HepG2 (cell line): ENCODE results near the gene NIPAL1. TPM values are rescaled to one million over a fixed set of nuclear protein-coding genes. Genes with fewer than 3 reads are reported as not detected.

Experiments used
- ATAC-seq: fragments of 200-7000 bp; cut with Tn5 transposase; 3 replicates; pipeline ENCODE4 v1.9.1; 2020; ENCODE audit warnings: mild to moderate bottlenecking, moderate library complexity
- BruUV-seq: library from RNA; stranded (reverse); fragments of 400-500 nt; replicated peaks from 2 replicates; lab custom pipeline; 2021; lab: Mats Ljungman, UMichigan
- CTCF ChIA-PET: fragments of 300-600 bp; formaldehyde crosslinking; extraction: SDS; loops from one replicate; lab custom pipeline; 2021; ENCODE audit warnings: low total read pairs, inconsistent platforms, low intra/inter-chr PET ratio; lab: Yijun Ruan, JAX
- POLR2A ChIA-PET: fragments of 350-600 bp; sonication (Branson Sonifier 250); formaldehyde crosslinking; loops from one replicate; lab custom pipeline; 2020; ENCODE audit warnings: antibody characterized with exemption, inconsistent platforms; lab: Yijun Ruan, JAX
- DNase-seq: peaks from one replicate; pipeline ENCODE4 v3.0.0-alpha.2; 2015; ENCODE audit warnings: low spot score
- FAIRE-seq: peaks from 3 replicates; lab custom pipeline; 2011; peaks lifted over from hg19 to GRCh38; lab: Jason Lieb, UNC
- H2AFZ ChIP-seq: one replicate; pipeline ENCODE4 v1.6.1; 2011; ENCODE audit warnings: low read length, inconsistent platforms
- H3K27ac ChIP-seq: fragments of 300-600 bp; 3 replicates; pipeline ENCODE4 v1.8.0; 2011; ENCODE audit warnings: mixed run types, mild to moderate bottlenecking, mixed read lengths, low read length, inconsistent platforms; ENCODE audit not compliant: insufficient read depth; ENCODE audit errors: extremely low read length
- H3K27me3 ChIP-seq, 2 experiments: fragments of 200-600 bp in 1 of 2; 2 replicates in 1 of 2; 3 replicates in 1 of 2; pipeline versions ENCODE4 v1.6.0 to v1.8.0; 2011; ENCODE audit warnings: low read length in 2 of 2, mild to moderate bottlenecking in 2 of 2, moderate library complexity in 2 of 2, inconsistent platforms in 1 of 2; ENCODE audit not compliant: insufficient read depth in 2 of 2, control insufficient read depth in 1 of 2
- H3K36me3 ChIP-seq, 2 experiments: fragments of 200-600 bp in 1 of 2; replicated peaks in 1 of 2; 2 replicates in 1 of 2; 3 replicates in 1 of 2; pipeline versions ENCODE4 v1.5.1 to v1.8.0; 2011; ENCODE audit warnings: low read length in 2 of 2, inconsistent platforms in 1 of 2; ENCODE audit not compliant: insufficient read depth in 2 of 2, control insufficient read depth in 1 of 2
- H3K4me1 ChIP-seq: 2 replicates; pipeline ENCODE4 v1.5.1; 2012; ENCODE audit warnings: low read length, inconsistent platforms; ENCODE audit not compliant: insufficient read depth
- H3K4me2 ChIP-seq: 2 replicates; pipeline ENCODE4 v1.6.0; 2011; ENCODE audit warnings: low read depth, low read length, inconsistent platforms
- H3K4me3 ChIP-seq, 3 experiments: fragments of 200-600 bp in 1 of 3; sonication (generic), shearing (Covaris generic) in 1 of 3; replicated peaks in 1 of 3; 2 replicates each; pipeline ENCODE4 v1.5.1; 2011 to 2016; ENCODE audit warnings: low read length in 3 of 3, inconsistent platforms in 2 of 3, low read depth in 2 of 3, mild to moderate bottlenecking in 2 of 3, control low read depth in 1 of 3, mixed read lengths in 1 of 3; ENCODE audit not compliant: insufficient read depth in 1 of 3
- H3K79me2 ChIP-seq: one replicate; pipeline ENCODE4 v1.6.1; 2011; ENCODE audit warnings: low read length, inconsistent platforms; ENCODE audit not compliant: insufficient read depth
- H3K9ac ChIP-seq: 2 replicates; pipeline ENCODE4 v1.6.0; 2011; ENCODE audit warnings: mild to moderate bottlenecking, low read depth, low read length, inconsistent platforms; ENCODE audit not compliant: insufficient read depth
- H3K9me3 ChIP-seq: 2 replicates; pipeline ENCODE4 v1.5.1; 2012; ENCODE audit warnings: mild to moderate bottlenecking, low read length
- H4K20me1 ChIP-seq: 2 replicates; pipeline ENCODE4 v1.6.0; 2011; ENCODE audit warnings: inconsistent platforms, mild to moderate bottlenecking, low read length, moderate library complexity; ENCODE audit not compliant: insufficient read depth
- ATF7-NPFF ChIP-seq: sonication (generic); formaldehyde crosslinking; IDR thresholded peaks from 2 replicates; pipeline ENCODE4 v1.8.1; 2023; ENCODE audit warnings: mild to moderate bottlenecking, low read depth, missing genetic modification reagents, moderate library complexity
- NFE2 ChIP-seq: sonication (generic); formaldehyde crosslinking; IDR thresholded peaks from 2 replicates; pipeline ENCODE4 v1.4.0; 2020; ENCODE audit warnings: missing genetic modification reagents
- NR1H2 ChIP-seq: sonication (generic); formaldehyde crosslinking; IDR thresholded peaks from 2 replicates; pipeline ENCODE4 v1.8.1; 2022; ENCODE audit warnings: low read depth, missing genetic modification reagents, borderline replicate concordance
- ONECUT2 ChIP-seq: sonication (generic); formaldehyde crosslinking; IDR thresholded peaks from 2 replicates; pipeline ENCODE4 v1.4.0; 2020; ENCODE audit warnings: missing genetic modification reagents
- RXRB ChIP-seq: IDR thresholded peaks from 2 replicates; pipeline ENCODE4 v1.6.1; 2016; ENCODE audit warnings: borderline replicate concordance, missing genetic modification reagents, missing compliant biosample characterization
- SIN3A ChIP-seq: IDR thresholded peaks from 2 replicates; pipeline ENCODE4 v1.6.1; 2011; ENCODE audit warnings: low read depth, mild to moderate bottlenecking, control low read depth, low read length, borderline replicate concordance
- SP2 ChIP-seq: sonication (generic); formaldehyde crosslinking; IDR thresholded peaks from 2 replicates; pipeline ENCODE4 v1.5.1; 2020; ENCODE audit warnings: mild to moderate bottlenecking, missing genetic modification reagents
- TBX3 ChIP-seq: fragments of 450-650 bp; IDR thresholded peaks from 2 replicates; pipeline ENCODE4 v1.6.1; 2017; ENCODE audit warnings: antibody characterized with exemption, mild to moderate bottlenecking, inconsistent platforms, borderline replicate concordance
- ZBTB8A ChIP-seq: sonication (generic); formaldehyde crosslinking; IDR thresholded peaks from 2 replicates; pipeline ENCODE4 v1.4.0; 2020; ENCODE audit warnings: mild to moderate bottlenecking, low read depth, missing genetic modification reagents, borderline replicate concordance
- ZNF263 ChIP-seq: sonication (generic); formaldehyde crosslinking; IDR thresholded peaks from 2 replicates; pipeline ENCODE4 v1.4.0; 2020; ENCODE audit warnings: missing genetic modification reagents
- ZNF292 ChIP-seq: sonication (generic); formaldehyde crosslinking; IDR thresholded peaks from 2 replicates; pipeline ENCODE4 v1.8.1; 2022; ENCODE audit warnings: mild to moderate bottlenecking, low read depth, missing genetic modification reagents, borderline replicate concordance
- WGBS: methylation state at CpG from one replicate; pipeline ENCODE4 v1.1.6; 2017; ENCODE audit warnings: low lambda C conversion rate; 5-methylcytosine and 5-hydroxymethylcytosine counted together
- in situ Hi-C: cut with HindIII; loops from 2 replicates; pipeline ENCODE4 v1.10.0; 2017; ENCODE audit warnings: low pct_unique_long_range_greater_than_20kb; ENCODE audit not compliant: extremely low pct_ligation_motif_present
- intact Hi-C: fragments of 100-400 bp; cut with micrococcal nuclease; formaldehyde crosslinking; loops from one replicate; pipeline ENCODE4 v1.10.0; 2022; ENCODE audit not compliant: unreplicated experiment
- polyA plus RNA-seq, 8 experiments: library from polyadenylated mRNA; depleted of rRNA in 3 of 8; stranded (reverse) in 7 of 8; unstranded in 1 of 8; fragments of >200 nt; fragmentation: Illumina TruSeq in 4 of 8; extraction: Trizol in 4 of 8; gene quantifications; 2 replicates each; pipeline versions ENCODE4 v1.2.1 to v1.2.3, GENCODE V29; 2011 to 2016; ENCODE audit warnings: low read depth in 4 of 8, missing spikeins in 1 of 8, mixed read lengths in 1 of 8; ENCODE audit not compliant: insufficient read depth in 1 of 8
- total RNA-seq, 5 experiments: library from RNA; depleted of rRNA; stranded (reverse); fragments of >200 nt; fragmentation: Illumina TruSeq; extraction: Trizol; gene quantifications; 2 replicates each; pipeline ENCODE4 v1.2.3, GENCODE V29; 2016; ENCODE audit warnings: low read depth in 1 of 5
- TF ChIP-seq, protein P1 (sequence below): sonication (generic); formaldehyde crosslinking; IDR thresholded peaks from 2 replicates; pipeline ENCODE4 v1.4.0; 2020; ENCODE audit warnings: missing genetic modification reagents
- TF ChIP-seq, protein P2 (sequence below): sonication (generic); formaldehyde crosslinking; IDR thresholded peaks from 2 replicates; pipeline ENCODE4 v1.4.0; 2020; ENCODE audit warnings: missing genetic modification reagents; ENCODE audit errors: not compliant biosample characterization
- TF ChIP-seq, protein P3 (sequence below): IDR thresholded peaks from 2 replicates; pipeline ENCODE4 v1.6.1; 2012; ENCODE audit warnings: inconsistent platforms

NIPAL1 gene
- total and polyA plus RNA-seq, 2 of the 13 experiments (the other 11 are each of a cell fraction or from before 2014, with no cell fraction given), result 1.4 to 3.4 TPM

DNA sequence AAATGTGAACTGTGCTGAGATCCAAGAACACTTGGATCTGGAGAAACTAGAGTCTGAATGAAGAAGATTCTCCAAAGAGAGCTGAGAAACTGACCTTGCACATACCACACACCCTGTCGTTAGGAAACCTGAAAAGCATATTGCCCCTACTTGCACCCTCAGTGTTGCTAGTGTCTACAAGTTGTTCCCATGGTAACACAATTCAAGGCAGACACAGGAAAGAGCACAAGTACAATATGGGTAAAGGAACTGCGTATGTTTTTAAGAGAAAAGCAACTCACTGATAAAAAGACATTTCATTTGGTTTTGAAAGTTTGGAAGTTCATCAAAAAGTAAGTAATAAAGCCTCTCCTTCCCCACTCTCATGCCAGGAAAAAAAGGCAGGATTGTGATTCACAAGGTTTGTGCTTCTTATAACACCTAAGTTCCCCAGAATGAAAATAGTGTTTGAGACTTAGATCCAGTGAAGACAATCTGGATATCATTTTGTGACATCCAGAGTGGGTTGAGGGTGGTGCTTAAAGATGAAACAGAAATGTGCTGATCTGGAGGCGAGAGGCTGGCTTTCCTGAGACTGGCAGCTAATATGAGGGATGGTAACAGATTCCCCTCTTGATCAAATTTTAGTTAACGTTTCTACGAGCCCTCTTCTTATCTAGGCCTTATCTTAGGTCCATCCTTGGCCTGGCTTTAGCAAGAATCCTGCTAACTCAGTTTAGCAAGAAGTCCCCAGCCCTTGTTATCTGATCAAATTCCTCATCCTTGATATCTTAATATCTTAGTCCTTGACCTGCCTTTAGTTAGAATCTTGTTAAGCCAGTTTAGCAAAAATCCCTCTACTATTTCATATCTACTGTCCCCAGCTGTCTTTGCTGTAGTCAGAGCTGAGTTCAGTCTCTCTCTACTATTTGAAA is 42.3 kb downstream of the NIPAL1 start:
- Histone ChIP-seq H3K4me1 (no peaks in the 10 kb centered on the region), H3K79me2 (no peaks in the 10 kb centered on the region), H3K27ac (no peak overlapping the region), H3K9ac (no peak overlapping the region), H3K27me3 (no peaks in the 10 kb centered on the region), H3K36me3 (no peaks in the 10 kb centered on the region), H4K20me1 (no peaks in the 10 kb centered on the region), H3K9me3 (no peaks in the 10 kb centered on the region), H2AFZ (no peak overlapping the region), H3K4me3 (no peak overlapping the region), H3K4me2 (no peak overlapping the region)
- intact Hi-C loops, result no loop called here
- ChIA-PET POLR2A (no interaction called here), CTCF (no interaction called here)
- no peak for FAIRE-seq
- TF ChIP-seq NR1H2 (CRISPR knock-in tag) (no peak), ZNF263 (no peak), ZNF292 (CRISPR knock-in tag) (no peak), NFE2 (CRISPR knock-in tag) (no peak), SIN3A (no peak), SP2 (no peak), ZBTB8A (no peak), TBX3 (no peak), ONECUT2 (CRISPR knock-in tag) (no peak), ATF7-NPFF (CRISPR knock-in tag) (no peak), RXRB (CRISPR knock-in tag) (no peak)
- TF ChIP-seq, protein P1, sequence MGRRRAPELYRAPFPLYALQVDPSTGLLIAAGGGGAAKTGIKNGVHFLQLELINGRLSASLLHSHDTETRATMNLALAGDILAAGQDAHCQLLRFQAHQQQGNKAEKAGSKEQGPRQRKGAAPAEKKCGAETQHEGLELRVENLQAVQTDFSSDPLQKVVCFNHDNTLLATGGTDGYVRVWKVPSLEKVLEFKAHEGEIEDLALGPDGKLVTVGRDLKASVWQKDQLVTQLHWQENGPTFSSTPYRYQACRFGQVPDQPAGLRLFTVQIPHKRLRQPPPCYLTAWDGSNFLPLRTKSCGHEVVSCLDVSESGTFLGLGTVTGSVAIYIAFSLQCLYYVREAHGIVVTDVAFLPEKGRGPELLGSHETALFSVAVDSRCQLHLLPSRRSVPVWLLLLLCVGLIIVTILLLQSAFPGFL (CRISPR knock-in tag), result no peak
- TF ChIP-seq, protein P2, sequence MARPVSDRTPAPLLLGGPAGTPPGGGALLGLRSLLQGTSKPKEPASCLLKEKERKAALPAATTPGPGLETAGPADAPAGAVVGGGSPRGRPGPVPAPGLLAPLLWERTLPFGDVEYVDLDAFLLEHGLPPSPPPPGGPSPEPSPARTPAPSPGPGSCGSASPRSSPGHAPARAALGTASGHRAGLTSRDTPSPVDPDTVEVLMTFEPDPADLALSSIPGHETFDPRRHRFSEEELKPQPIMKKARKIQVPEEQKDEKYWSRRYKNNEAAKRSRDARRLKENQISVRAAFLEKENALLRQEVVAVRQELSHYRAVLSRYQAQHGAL (CRISPR knock-in tag), result no peak
- TF ChIP-seq, protein P3, sequence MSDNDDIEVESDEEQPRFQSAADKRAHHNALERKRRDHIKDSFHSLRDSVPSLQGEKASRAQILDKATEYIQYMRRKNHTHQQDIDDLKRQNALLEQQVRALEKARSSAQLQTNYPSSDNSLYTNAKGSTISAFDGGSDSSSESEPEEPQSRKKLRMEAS, result no peak
- in situ Hi-C loops, result no loop called here
- WGBS, result 12% methylated on average over 5 of the region's 5 CpGs
- no peak for ATAC-seq
- no TSS peak for BruUV-seq
- no peak for DNase-seq
